Naive thymus-derived CD8-positive, alpha-beta T cell (primary cell): ENCODE results near the gene FANCM. TPM values are rescaled to one million over a fixed set of nuclear protein-coding genes. Genes with fewer than 3 reads are reported as not detected.

ENCODE experiments used
- ATAC-seq, 2 donors: fragments of 150-1000 bp; cut with Tn5 transposase in 1 of 2; sonication (Bioruptor Pico), chemical (Tn5 transposase) in 1 of 2; 1 replicate in 1 of 2; 2 replicates in 1 of 2; pipeline ENCODE4 v1.10.0; 2021; ENCODE audit warnings: mild to moderate bottlenecking in 2 of 2, moderate library complexity in 2 of 2
- POLR2A ChIA-PET: fragments of 350-600 bp; sonication (Branson Sonifier 250); formaldehyde crosslinking; loops from one replicate; lab custom pipeline; 2021; ENCODE audit warnings: antibody characterized with exemption; lab: Charles Lee
- DNase-seq, 10 donors: peaks; one replicate each; pipeline versions ENCODE4 v3.0.0 to v3.0.0-alpha.2; 2020 to 2022
- H3K27ac Mint-ChIP-seq, 10 donors: one replicate each; pipeline ENCODE4 v1.8.0; 2020 to 2022; ENCODE audit warnings: mild to moderate bottlenecking in 10 of 10, mixed read lengths in 10 of 10, moderate library complexity in 4 of 10, inconsistent platforms in 1 of 10
- H3K27me3 Mint-ChIP-seq, 5 donors: one replicate each; pipeline ENCODE4 v1.8.0; 2021 to 2022; ENCODE audit warnings: mixed read lengths in 5 of 5
- H3K36me3 Mint-ChIP-seq, 3 donors: one replicate each; pipeline ENCODE4 v1.8.0; 2020 to 2022; ENCODE audit warnings: mixed read lengths in 3 of 3, mild to moderate bottlenecking in 2 of 3, inconsistent platforms in 1 of 3
- H3K4me1 Mint-ChIP-seq, 4 donors: one replicate each; pipeline ENCODE4 v1.8.0; 2021 to 2022; ENCODE audit warnings: mixed read lengths in 4 of 4
- H3K4me3 Mint-ChIP-seq, 10 donors: one replicate each; pipeline ENCODE4 v1.8.0; 2020 to 2022; ENCODE audit warnings: mild to moderate bottlenecking in 10 of 10, mixed read lengths in 10 of 10, moderate library complexity in 6 of 10, inconsistent platforms in 1 of 10
- H3K9me3 Mint-ChIP-seq, 9 donors: one replicate each; pipeline ENCODE4 v1.8.0; 2020 to 2022; ENCODE audit warnings: mixed read lengths in 9 of 9, mild to moderate bottlenecking in 3 of 9, inconsistent platforms in 1 of 9, moderate library complexity in 1 of 9
- polyA plus RNA-seq, 3 donors: library from polyadenylated mRNA; unstranded; fragments of 300-500 nt; fragmentation: Illumina TruSeq; gene quantifications; one replicate each; pipeline ENCODE4 v1.2.3, GENCODE V29; 2021
- total RNA-seq, 8 experiments: library from RNA in 2 of 8; stranded (reverse) in 2 of 8; gene quantifications; one replicate each; pipeline ENCODE4 v1.2.3 and lab custom pipeline; 2021 to 2026

The FANCM gene
- total and polyA plus RNA-seq, 5 experiments from 2014 or later = 4.4 to 11.2 (median 6.4) TPM

DNA sequence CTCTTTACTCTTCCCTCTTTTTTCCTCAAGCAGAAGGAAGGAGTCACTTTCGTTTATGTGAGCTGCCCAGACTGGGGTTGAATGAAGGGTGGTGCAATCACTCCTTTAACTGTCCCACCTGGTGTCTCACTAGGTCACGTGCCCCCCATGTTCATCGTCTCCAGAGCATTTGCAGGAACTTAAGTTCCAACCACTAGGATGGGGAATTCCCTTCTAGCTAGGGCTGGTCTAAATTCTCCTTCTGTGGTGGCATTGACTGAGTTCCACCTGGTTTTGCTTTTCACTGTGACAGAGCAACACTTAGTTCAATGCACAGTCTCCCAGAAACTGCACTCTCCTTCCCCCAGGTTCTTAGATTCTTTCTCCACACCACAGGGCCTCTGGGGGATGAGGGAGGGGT lies 9.5 kb downstream of the FANCM start:
- no peak for ATAC-seq
- H3K9me3 Mint-ChIP-seq = no peaks in the 10 kb centered on the region
- no peak overlapping the region for H3K27ac Mint-ChIP-seq
- no peak overlapping the region for H3K4me3 Mint-ChIP-seq
- no peak for DNase-seq
- H3K4me1 Mint-ChIP-seq = peaks cover 3 to 16% (median 8%) of the 10 kb centered on the region in 4 donors
- POLR2A ChIA-PET = no interaction called here
- no peaks in the 10 kb centered on the region for H3K27me3 Mint-ChIP-seq
- peaks cover 0 to 28% (median 2%) of the 10 kb centered on the region in 3 donors for H3K36me3 Mint-ChIP-seq

DNA sequence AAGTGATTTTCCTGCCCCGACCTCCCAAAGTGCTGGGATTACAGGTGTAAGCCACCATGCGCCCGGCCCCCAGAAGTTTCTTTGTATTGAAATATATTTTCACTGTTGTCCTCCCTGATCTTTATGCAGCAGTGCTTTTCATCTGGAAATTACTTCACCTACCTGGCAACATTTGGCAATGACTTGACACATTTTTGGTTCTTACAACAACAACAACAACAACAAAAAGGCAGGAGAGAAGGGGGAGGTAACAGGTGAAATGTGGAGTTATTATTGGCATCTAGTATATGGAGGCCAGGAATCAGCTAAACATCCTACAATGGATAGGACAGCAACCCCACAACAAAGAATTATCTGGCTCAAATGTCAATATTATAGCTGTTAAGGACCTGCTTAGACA lies 13.9 kb downstream of the FANCM start:
- DNase-seq (no peak), ATAC-seq (no peak)
- no peaks in the 10 kb centered on the region for H3K27me3 Mint-ChIP-seq
- no peaks in the 10 kb centered on the region for H3K9me3 Mint-ChIP-seq
- POLR2A ChIA-PET = no interaction called here
- H3K4me1 Mint-ChIP-seq = peaks cover 0 to 4% (median 0%) of the 10 kb centered on the region in 4 donors
- H3K27ac Mint-ChIP-seq = peak overlapping the region in 1 of 10 donors; percentile 63
- peaks cover 2 to 31% (median 7%) of the 10 kb centered on the region in 3 donors for H3K36me3 Mint-ChIP-seq
- H3K4me3 Mint-ChIP-seq = no peak overlapping the region

DNA sequence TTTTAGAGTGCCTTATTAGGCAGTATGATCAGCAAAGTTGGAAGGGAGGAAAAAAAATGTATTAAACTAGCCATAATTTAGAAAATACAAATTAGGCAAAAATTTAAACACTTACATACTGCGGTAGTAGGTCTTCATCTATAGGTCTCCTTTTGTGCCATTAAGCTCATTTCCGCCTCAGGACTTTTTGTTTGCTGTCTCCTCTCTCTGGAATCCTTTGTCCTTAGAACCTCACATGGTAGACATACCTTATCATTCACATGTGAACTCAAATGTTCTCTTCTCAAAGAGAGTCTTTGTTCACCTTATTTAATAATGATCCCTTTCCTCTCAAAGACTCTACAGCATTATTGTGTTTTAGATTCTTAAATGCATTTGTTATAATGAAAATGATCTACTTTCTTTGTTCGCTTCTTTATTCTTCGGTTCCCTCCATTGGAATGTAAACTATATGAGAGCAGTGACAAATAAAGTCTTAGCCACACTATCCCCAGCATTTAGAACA lies 14.7 kb downstream of the FANCM start:
- Mint-ChIP-seq H3K27ac (no peak overlapping the region), H3K27me3 (no peaks in the 10 kb centered on the region), H3K36me3 (peaks cover 2 to 29% (median 7%) of the 10 kb centered on the region in 3 donors), H3K9me3 (no peaks in the 10 kb centered on the region), H3K4me1 (peaks cover 0 to 4% (median 0%) of the 10 kb centered on the region in 4 donors), H3K4me3 (no peak overlapping the region)
- POLR2A ChIA-PET = no interaction called here
- ATAC-seq = no peak
- DNase-seq = no peak

DNA sequence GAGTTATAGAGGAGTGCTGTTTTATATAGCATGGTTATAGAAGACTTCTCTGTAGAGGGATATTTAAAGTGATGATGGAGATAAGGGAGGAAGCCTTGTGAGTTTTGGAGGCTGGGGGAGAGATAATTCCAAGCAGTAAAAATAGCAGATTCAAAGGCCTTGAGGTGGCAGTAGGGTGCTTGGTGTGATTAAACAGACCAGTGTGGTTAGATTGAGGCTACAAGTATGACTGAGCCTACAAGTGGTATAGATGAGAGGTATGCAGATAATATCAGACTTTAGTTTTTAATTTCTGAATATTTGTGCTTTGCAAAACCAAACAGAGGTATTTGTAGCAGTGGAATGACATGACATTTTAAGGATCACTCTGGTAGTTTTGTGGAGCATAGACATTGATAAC lies 20.3 kb downstream of the FANCM start:
- Mint-ChIP-seq H3K4me3 (no peak overlapping the region), H3K36me3 (peaks cover 2 to 16% (median 4%) of the 10 kb centered on the region in 3 donors), H3K27me3 (no peaks in the 10 kb centered on the region), H3K9me3 (no peaks in the 10 kb centered on the region), H3K4me1 (no peaks in the 10 kb centered on the region), H3K27ac (peak overlapping the region in 1 of 10 donors; percentile 11)
- DNase-seq (no peak), ATAC-seq (no peak)
- POLR2A ChIA-PET = interaction anchor here (0.6 kb wide), 1 partner anchor 76 kb away, joined by 4 read pairs; no protein-coding TSS in a partner anchor

DNA sequence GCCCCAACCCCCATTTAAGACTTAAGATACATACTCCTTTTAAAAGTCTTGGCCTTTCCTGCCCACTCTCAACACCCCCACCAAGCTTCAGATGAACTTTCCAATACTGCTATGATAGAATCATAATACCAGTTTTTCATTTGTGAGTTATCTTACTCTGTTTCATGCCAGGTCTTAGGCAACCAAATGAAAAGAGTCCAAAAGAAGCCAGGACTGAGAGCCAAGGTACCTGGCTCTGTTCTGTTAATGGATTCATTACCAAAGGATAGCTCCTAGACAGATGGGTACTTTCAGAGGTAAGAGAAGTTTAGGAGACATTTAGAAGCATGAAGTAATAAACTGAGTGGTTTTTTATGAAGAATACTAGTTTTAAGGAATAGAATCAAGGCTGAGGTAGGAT lies 34.2 kb downstream of the FANCM start:
- H3K4me1 Mint-ChIP-seq = no peaks in the 10 kb centered on the region
- DNase-seq (no peak), ATAC-seq (no peak)
- POLR2A ChIA-PET = no interaction called here
- H3K27ac Mint-ChIP-seq = no peak overlapping the region
- no peaks in the 10 kb centered on the region for H3K9me3 Mint-ChIP-seq
- peaks cover 0 to 37% (median 17%) of the 10 kb centered on the region in 3 donors for H3K36me3 Mint-ChIP-seq
- H3K27me3 Mint-ChIP-seq = no peaks in the 10 kb centered on the region
- no peak overlapping the region for H3K4me3 Mint-ChIP-seq

DNA sequence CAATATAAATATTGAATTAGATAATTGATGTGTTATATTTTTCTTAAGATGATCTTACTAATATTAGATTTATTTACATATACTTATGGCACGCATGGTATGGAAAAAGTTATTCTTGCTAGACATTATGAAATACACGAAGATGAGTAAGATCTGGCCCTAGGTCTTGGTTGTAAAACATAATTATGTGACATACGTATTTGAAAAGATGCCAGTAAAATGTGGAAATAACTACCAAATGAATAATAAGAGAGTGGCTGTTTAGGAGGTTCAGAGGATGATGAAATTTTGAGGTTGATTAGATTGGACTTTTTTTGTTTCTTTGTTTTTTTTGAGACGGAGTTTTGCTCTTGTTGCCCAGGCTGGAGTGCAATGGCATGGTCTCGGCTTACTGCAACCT lies 41.3 kb downstream of the FANCM start:
- H3K4me3 Mint-ChIP-seq = no peak overlapping the region
- H3K36me3 Mint-ChIP-seq = peaks cover 0 to 21% (median 11%) of the 10 kb centered on the region in 3 donors
- POLR2A ChIA-PET = no interaction called here
- DNase-seq (no peak), ATAC-seq (no peak)
- no peaks in the 10 kb centered on the region for H3K4me1 Mint-ChIP-seq
- H3K27ac Mint-ChIP-seq = no peak overlapping the region
- no peaks in the 10 kb centered on the region for H3K27me3 Mint-ChIP-seq
- H3K9me3 Mint-ChIP-seq = no peaks in the 10 kb centered on the region

DNA sequence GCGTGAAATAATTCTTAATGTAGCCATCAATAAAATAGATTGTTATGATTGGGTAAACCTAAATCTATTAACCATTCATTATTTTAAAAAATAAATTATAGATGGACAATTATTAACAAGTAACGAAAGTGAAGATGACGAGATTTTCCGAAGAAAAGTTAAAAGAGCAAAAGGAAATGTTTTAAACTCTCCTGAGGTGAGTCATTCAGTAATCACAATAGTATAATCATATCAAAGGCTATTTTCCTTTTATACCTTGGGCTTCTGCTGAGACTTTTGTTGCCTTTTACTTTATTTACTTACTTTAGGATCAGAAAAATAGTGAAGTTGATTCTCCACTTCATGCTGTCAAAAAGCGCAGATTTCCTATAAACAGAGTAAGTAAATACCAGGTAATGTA lies 45.6 kb downstream of the FANCM start:
- Mint-ChIP-seq H3K27me3 (no peaks in the 10 kb centered on the region), H3K27ac (no peak overlapping the region), H3K4me1 (no peaks in the 10 kb centered on the region), H3K4me3 (no peak overlapping the region), H3K36me3 (peaks cover 0 to 10% (median 5%) of the 10 kb centered on the region in 3 donors), H3K9me3 (no peaks in the 10 kb centered on the region)
- DNase-seq (no peak), ATAC-seq (no peak)
- POLR2A ChIA-PET = no interaction called here

DNA sequence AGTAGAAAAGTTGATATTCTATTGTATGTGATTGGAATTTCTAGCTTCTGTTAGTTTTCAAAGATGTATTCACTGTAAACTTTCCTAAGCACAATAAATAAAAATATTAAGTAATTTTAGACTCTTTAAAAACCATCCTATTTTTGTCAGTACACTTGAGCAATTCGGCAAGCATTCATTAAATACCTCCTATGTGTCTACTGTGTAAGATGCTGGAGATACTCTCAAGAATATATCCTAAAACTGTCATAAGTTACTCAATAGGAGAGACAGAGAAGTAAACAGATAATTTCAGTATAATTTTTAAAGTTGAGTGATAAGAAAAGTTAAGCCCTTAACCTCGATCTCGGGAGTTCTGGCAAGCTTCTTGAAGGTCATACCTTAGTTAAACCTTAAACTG lies 46.1 kb downstream of the FANCM start:
- peaks cover 0 to 9% (median 8%) of the 10 kb centered on the region in 3 donors for H3K36me3 Mint-ChIP-seq
- DNase-seq = no peak
- H3K4me1 Mint-ChIP-seq = no peaks in the 10 kb centered on the region
- H3K4me3 Mint-ChIP-seq = no peak overlapping the region
- POLR2A ChIA-PET = no interaction called here
- H3K27me3 Mint-ChIP-seq = no peaks in the 10 kb centered on the region
- H3K9me3 Mint-ChIP-seq = no peaks in the 10 kb centered on the region
- ATAC-seq = no peak
- no peak overlapping the region for H3K27ac Mint-ChIP-seq

DNA sequence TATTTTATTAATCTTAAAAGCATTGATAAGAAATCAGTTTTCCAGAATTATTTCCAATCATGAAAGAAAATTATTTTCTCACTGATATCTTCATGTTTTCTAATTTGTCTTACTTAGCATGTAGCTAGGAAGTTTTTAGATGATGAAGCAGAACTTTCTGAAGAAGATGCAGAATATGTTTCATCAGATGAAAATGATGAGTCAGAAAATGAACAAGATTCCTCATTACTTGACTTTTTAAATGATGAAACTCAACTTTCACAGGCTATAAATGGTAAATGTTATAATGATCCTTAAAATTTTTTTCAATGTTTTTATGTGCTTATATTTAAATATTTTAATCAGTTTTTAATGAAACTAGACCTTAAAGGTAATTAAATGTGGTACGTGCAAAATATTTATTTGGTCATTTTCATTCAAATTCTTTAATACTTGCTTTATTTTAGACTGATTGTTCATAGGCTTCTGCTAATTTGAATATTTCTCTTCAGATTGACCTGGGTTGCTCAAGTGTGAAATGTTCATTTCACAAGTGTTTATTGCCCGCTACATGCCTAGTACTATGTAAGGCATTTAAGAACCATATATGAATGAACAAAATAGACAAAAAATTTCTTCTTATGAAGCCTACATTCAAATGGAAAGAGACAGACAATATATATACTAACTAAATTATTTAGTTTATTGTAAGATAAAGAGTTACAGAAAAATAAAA lies 49.5 kb downstream of the FANCM start:
- ATAC-seq (no peak), DNase-seq (no peak)
- POLR2A ChIA-PET = no interaction called here
- Mint-ChIP-seq H3K9me3 (no peaks in the 10 kb centered on the region), H3K36me3 (peaks cover 6 to 25% (median 23%) of the 10 kb centered on the region in 3 donors), H3K4me1 (no peaks in the 10 kb centered on the region), H3K4me3 (no peak overlapping the region), H3K27ac (no peak overlapping the region), H3K27me3 (no peaks in the 10 kb centered on the region)

DNA sequence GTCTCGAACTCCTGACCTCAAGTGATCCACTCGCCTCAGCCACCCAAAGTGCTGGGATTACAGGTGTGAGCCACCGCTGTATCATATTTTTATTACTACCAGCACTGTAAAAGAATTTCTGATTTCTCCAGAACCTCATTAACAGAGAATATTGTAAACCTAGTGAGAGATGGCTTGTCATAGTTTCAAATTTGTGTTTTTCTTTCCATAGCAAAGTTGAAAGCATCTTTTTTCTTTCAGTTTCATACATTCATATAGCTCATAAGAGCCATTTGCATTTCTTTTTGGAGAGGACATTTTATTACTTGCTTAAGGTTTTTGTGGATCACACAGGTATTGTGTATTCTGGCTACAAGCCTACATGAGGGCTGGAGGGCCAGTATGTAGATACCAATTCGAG lies 59.2 kb downstream of the FANCM start:
- peak overlapping the region in 1 of 10 donors; percentile 15 for H3K27ac Mint-ChIP-seq
- no peak for DNase-seq
- no peak overlapping the region for H3K4me3 Mint-ChIP-seq
- no peaks in the 10 kb centered on the region for H3K4me1 Mint-ChIP-seq
- H3K36me3 Mint-ChIP-seq = peaks cover 5 to 20% (median 10%) of the 10 kb centered on the region in 3 donors
- no peak for ATAC-seq
- no peaks in the 10 kb centered on the region for H3K9me3 Mint-ChIP-seq
- no peaks in the 10 kb centered on the region for H3K27me3 Mint-ChIP-seq
- POLR2A ChIA-PET = no interaction called here

DNA sequence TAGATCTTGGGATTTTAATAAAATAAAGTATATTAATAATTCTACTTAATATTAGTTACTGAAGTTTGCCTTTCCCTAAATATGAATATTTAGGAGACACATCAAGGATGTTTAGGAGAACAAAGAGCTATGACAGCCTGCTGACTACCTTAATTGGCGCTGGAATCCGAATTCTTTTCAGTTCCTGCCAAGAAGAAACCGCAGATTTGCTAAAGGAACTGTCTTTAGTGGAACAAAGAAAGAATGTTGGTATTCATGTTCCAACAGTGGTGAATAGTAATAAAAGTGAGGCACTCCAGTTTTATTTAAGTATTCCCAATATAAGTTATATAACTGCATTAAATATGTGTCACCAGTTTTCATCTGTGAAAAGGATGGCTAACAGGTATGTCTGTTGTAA lies 62.8 kb downstream of the FANCM start:
- H3K27ac Mint-ChIP-seq = no peak overlapping the region
- ATAC-seq (no peak), DNase-seq (no peak)
- H3K36me3 Mint-ChIP-seq = peaks cover 0 to 34% (median 11%) of the 10 kb centered on the region in 3 donors
- H3K9me3 Mint-ChIP-seq = no peaks in the 10 kb centered on the region
- no peaks in the 10 kb centered on the region for H3K27me3 Mint-ChIP-seq
- POLR2A ChIA-PET = no interaction called here
- H3K4me1 Mint-ChIP-seq = peaks cover 0 to 2% (median 0%) of the 10 kb centered on the region in 4 donors
- no peak overlapping the region for H3K4me3 Mint-ChIP-seq

DNA sequence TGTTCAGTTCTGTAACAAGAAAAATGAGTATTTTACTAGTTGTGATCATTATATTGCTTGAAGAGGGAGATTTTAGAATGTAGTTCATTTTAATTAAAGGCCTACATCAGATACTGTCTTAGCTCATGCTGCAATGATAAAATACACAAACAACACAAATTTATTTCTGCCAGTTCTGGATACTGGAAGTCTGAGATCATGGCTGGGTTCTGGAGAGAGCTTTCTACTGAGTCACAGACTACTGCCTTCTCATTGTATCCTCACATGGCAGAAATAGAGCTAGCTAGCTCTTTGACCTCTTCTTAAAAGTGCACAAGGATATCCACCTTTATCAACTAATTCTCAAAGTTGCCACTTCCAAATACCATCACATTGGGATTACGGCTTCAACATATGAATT lies 63.5 kb downstream of the FANCM start:
- DNase-seq = no peak
- peaks cover 0 to 2% (median 0%) of the 10 kb centered on the region in 4 donors for H3K4me1 Mint-ChIP-seq
- H3K27ac Mint-ChIP-seq = peak overlapping the region in 3 of 10 donors; percentile 6 to 55 (median 41)
- POLR2A ChIA-PET = no interaction called here
- ATAC-seq = no peak
- peaks cover 0 to 34% (median 11%) of the 10 kb centered on the region in 3 donors for H3K36me3 Mint-ChIP-seq
- no peaks in the 10 kb centered on the region for H3K9me3 Mint-ChIP-seq
- H3K27me3 Mint-ChIP-seq = no peaks in the 10 kb centered on the region
- H3K4me3 Mint-ChIP-seq = no peak overlapping the region

DNA sequence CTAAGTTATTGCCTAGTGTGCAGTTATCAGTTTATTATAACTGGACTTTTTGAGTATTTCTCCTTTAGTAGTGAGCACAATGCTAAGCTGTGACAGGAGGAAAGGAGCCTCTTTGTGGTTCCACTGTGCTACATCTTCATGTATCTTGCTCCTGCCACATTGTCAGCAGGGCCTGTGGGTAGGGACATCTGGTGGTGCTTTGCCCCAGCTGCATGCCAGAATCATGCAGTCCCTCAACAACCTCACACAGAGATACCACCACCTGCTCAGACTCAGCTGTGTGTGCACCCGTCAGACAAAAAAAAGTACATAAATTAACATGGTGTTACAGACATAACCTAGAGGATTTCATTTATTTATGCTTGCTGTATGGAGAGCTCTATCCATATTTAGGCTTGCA lies 66.2 kb downstream of the FANCM start:
- ATAC-seq (peak in 1 of 2 donors; percentile 36), DNase-seq (no peak)
- Mint-ChIP-seq H3K4me3 (no peak overlapping the region), H3K27me3 (no peaks in the 10 kb centered on the region), H3K36me3 (peaks cover 4 to 32% (median 8%) of the 10 kb centered on the region in 3 donors), H3K4me1 (peaks cover 0 to 2% (median 0%) of the 10 kb centered on the region in 4 donors), H3K9me3 (no peaks in the 10 kb centered on the region), H3K27ac (peak overlapping the region in 1 of 10 donors; percentile 80)
- POLR2A ChIA-PET = no interaction called here
